ENCODE results near the gene ACTN4. TPM values are rescaled to one million over a fixed set of nuclear protein-coding genes. Genes with fewer than 3 reads are reported as not detected.

Gene ACTN4
- total and polyA plus RNA-seq, 11 donors, result 100 to 307 (median 149) TPM

GRCh38 chr19:38736413-38737280, 89.2 kb downstream of the ACTN4 start:
- DNase-seq, result peak in 2 of 5 donors; percentile 20 to 39
- H3K4me1 ChIP-seq, result peaks cover 0 to 41% (median 16%) of the 10 kb centered on the region in 12 donors
- intact Hi-C loops (cut with DNase I), result loop anchor here in 2 of 10 donors (10.0 kb wide), 3 partner anchors 68 to 188 kb away; partner anchors contain the start of gene HNRNPL (in 1 of the 2)
- H3K9me3 ChIP-seq, result no peaks in the 10 kb centered on the region
- 10 to 13% (median 13%) methylated on average over 29 to 36 of the region's 36 CpGs for WGBS, 4 donors
- H3K4me3 ChIP-seq, result peak overlapping the region in 11 of 12 donors; percentile 21 to 58 (median 46)
- H3K36me3 ChIP-seq, result peaks cover 0 to 5% (median 3%) of the 10 kb centered on the region in 9 donors
- no peaks in the 10 kb centered on the region for H3K27me3 ChIP-seq
- ATAC-seq, result peak in 2 of 4 donors; percentile 3 to 11
- H3K27ac ChIP-seq, result peak overlapping the region in 2 of 12 donors; percentile 30 to 55
- no peak for TF ChIP-seq POLR2A (IDR thresholded peaks at IDR 0.05)
- no peak for TF ChIP-seq CTCF (IDR thresholded peaks at IDR 0.05)

GRCh38 chr19:38737281-38737865, 89.9 kb downstream of the ACTN4 start:
- H3K27me3 ChIP-seq, result no peaks in the 10 kb centered on the region
- H3K36me3 ChIP-seq, result no peaks in the 10 kb centered on the region
- no peaks in the 10 kb centered on the region for H3K9me3 ChIP-seq
- H3K4me1 ChIP-seq, result peaks cover 0 to 40% (median 13%) of the 10 kb centered on the region in 12 donors
- WGBS, 4 donors, result 40 to 64% (median 55%) methylated on average over 7 to 22 of the region's 22 CpGs
- intact Hi-C loops (cut with DNase I), result loop anchor here in 2 of 10 donors (10.0 kb wide), 3 partner anchors 67 to 187 kb away; partner anchors contain the start of gene HNRNPL (in 1 of the 2)
- TF ChIP-seq CTCF (IDR thresholded peaks at IDR 0.05) (no peak), POLR2A (IDR thresholded peaks at IDR 0.05) (no peak)
- no peak for ATAC-seq
- no peak overlapping the region for H3K27ac ChIP-seq
- DNase-seq, result peak in 1 of 5 donors; percentile 29
- no peak overlapping the region for H3K4me3 ChIP-seq

GRCh38 chr19:38737921-38738737, 90.7 kb downstream of the ACTN4 start:
- Histone ChIP-seq H3K9me3 (no peaks in the 10 kb centered on the region), H3K4me1 (peaks cover 0 to 33% (median 11%) of the 10 kb centered on the region in 12 donors), H3K4me3 (no peak overlapping the region), H3K27ac (no peak overlapping the region), H3K27me3 (no peaks in the 10 kb centered on the region), H3K36me3 (no peaks in the 10 kb centered on the region)
- ATAC-seq (no peak), DNase-seq (no peak)
- TF ChIP-seq CTCF (IDR thresholded peaks at IDR 0.05), result no peak
- TF ChIP-seq POLR2A (IDR thresholded peaks at IDR 0.05), result no peak
- intact Hi-C loops (cut with DNase I), result loop anchor here in 2 of 10 donors (10.0 kb wide), 3 partner anchors 67 to 187 kb away; partner anchors contain the start of gene HNRNPL (in 1 of the 2)
- 94 to 97% (median 96%) methylated on average over 12 to 21 of the region's 21 CpGs for WGBS, 4 donors

Measured in heart left ventricle (tissue), 16 donors.